PFSK-1 (cell line): ENCODE measurements around the gene PDE2A.

Experiments
- FOXP2 ChIP-seq: optimal IDR thresholded peaks from 2 replicates; pipeline ENCODE3; 2011; ENCODE audit warnings: borderline replicate concordance, control low read depth, inconsistent platforms; ENCODE audit not compliant: insufficient read depth; ENCODE audit errors: extremely low read length, extremely low read depth
- POLR2AphosphoS5 ChIP-seq: IDR thresholded peaks from 2 replicates; pipeline ENCODE4 v1.6.1; 2012; ENCODE audit warnings: low read depth, mild to moderate bottlenecking, control low read depth, low read length, moderate library complexity
- REST ChIP-seq, 2 experiments: IDR thresholded peaks; 2 replicates each; pipeline versions ENCODE4 v1.6.1 to v1.8.0; 2011 to 2012; ENCODE audit warnings: low read depth in 2 of 2, low read length in 2 of 2, control low read depth in 1 of 2, inconsistent platforms in 1 of 2, mild to moderate bottlenecking in 1 of 2, moderate library complexity in 1 of 2; ENCODE audit not compliant: insufficient read depth in 1 of 2
- SIN3A ChIP-seq: IDR thresholded peaks from 2 replicates; pipeline ENCODE4 v1.6.1; 2012; ENCODE audit warnings: mild to moderate bottlenecking, low read length, moderate library complexity, borderline replicate concordance; ENCODE audit not compliant: insufficient read depth
- TAF1 ChIP-seq: IDR thresholded peaks from 2 replicates; pipeline ENCODE4 v1.6.1; 2012; ENCODE audit warnings: low read length, control low read depth, borderline replicate concordance; ENCODE audit not compliant: insufficient read depth

The PDE2A gene

GRCh38 chr11:72562431-72562830 is 111.8 kb downstream of the PDE2A start:
- TF ChIP-seq REST (IDR thresholded peaks at IDR 0.05; ENCODE audit: insufficient read depth in 1 of 2, low read depth in 2 of 2, low read length in 2 of 2) (no peak), SIN3A (no peak), TAF1 (no peak), FOXP2 (no peak), POLR2AphosphoS5 (no peak)

- no peak for TF ChIP-seq FOXP2
- no peak for TF ChIP-seq TAF1
- TF ChIP-seq SIN3A: no peak
- TF ChIP-seq POLR2AphosphoS5: no peak
- no peak for TF ChIP-seq REST (IDR thresholded peaks at IDR 0.05; ENCODE audit: insufficient read depth in 1 of 2, low read depth in 2 of 2, low read length in 2 of 2)
Measured at GRCh38 chr11:72561856-72562255, 112.4 kb downstream of the PDE2A start.

GRCh38 chr11:72556433-72556832 is 117.8 kb downstream of the PDE2A start:
- TF ChIP-seq REST (IDR thresholded peaks at IDR 0.05; ENCODE audit: insufficient read depth in 1 of 2, low read depth in 2 of 2, low read length in 2 of 2): no peak
- TF ChIP-seq TAF1: no peak
- TF ChIP-seq SIN3A: no peak
- no peak for TF ChIP-seq FOXP2
- no peak for TF ChIP-seq POLR2AphosphoS5

GRCh38 chr11:72553706-72554105 is 120.5 kb downstream of the PDE2A start:
- TF ChIP-seq POLR2AphosphoS5 (no peak), SIN3A (no peak), TAF1 (no peak), FOXP2 (no peak), REST (IDR thresholded peaks at IDR 0.05; ENCODE audit: insufficient read depth in 1 of 2, low read depth in 2 of 2, low read length in 2 of 2) (no peak)

- TF ChIP-seq FOXP2: no peak
- no peak for TF ChIP-seq POLR2AphosphoS5
- no peak for TF ChIP-seq SIN3A
- TF ChIP-seq REST (IDR thresholded peaks at IDR 0.05; ENCODE audit: insufficient read depth in 1 of 2, low read depth in 2 of 2, low read length in 2 of 2): no peak
- no peak for TF ChIP-seq TAF1
Measured at GRCh38 chr11:72552399-72552910, 121.8 kb downstream of the PDE2A start.
